Stimulated activated CD4-positive, alpha-beta T cell treated with anti-CD3 and anti-CD28 coated beads, Interleukin-12 subunit alpha, Interleukin-12 subunit beta, amount 100 ng/mL, for 4 hours (primary cell): ENCODE measurements around the gene ITFG2.
"Not testable (repeated sequence)": the region's sequence is repeated elsewhere in the genome, so short reads cannot be mapped to it uniquely, and the experiment has no call there.

ENCODE experiments used
- DNase-seq: peaks from one replicate; pipeline ENCODE4 v3.0.0-alpha.2; 2020

Gene ITFG2

GRCh38 chr12:2864198-2864597, 51.7 kb downstream of the ITFG2 start:
- DNase-seq = no peak

DNA sequence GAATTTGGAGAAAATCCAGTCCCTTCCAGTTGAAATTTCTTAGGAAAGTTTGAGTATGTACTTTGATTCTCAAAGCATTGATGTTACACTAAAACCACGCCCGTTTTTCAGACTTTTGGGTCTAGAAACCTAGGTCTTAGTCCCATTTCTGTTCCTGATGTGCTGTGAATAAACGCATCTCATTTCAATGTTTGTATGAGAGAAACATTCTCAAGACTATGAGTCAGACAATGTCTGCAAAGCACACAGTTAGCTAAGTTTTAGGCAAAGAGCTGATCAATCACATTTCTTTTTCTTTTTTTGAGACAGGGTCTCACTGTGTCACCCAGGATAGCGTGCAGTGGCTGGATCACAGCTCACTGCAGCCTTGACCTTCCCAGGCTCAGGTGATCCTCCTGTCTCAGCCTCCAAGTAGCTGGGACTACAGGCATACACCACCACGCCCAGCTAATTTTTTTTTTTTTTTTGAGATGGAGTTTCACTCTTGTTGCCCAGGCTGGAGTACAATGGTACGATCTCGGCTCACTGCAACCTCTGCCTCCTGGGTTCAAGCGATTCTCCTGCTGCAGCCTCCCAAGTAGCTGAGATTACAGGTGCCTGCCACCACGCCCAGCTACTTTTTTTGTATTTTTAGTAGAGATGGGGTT, 56.6 kb downstream of the ITFG2 start:
- not testable (repeated sequence) for DNase-seq
